OCI-LY1 (cell line): ENCODE data around the gene CRTAP.

Experiments used
- CTCF ChIP-seq: fragments of 200-600 bp; sonication (generic), shearing (Covaris generic); IDR thresholded peaks from 2 replicates; pipeline ENCODE4 v1.5.1; 2017; ENCODE audit warnings: mild to moderate bottlenecking, antibody characterized with exemption, low read length, moderate library complexity, mixed read lengths
- EZH2 ChIP-seq: fragments of 200-600 bp; sonication (generic), shearing (Covaris generic); IDR thresholded peaks from 2 replicates; pipeline ENCODE4 v1.8.0; 2017; ENCODE audit warnings: borderline replicate concordance, mixed run types, mild to moderate bottlenecking, antibody characterized with exemption, low read length, moderate library complexity, mixed read lengths

GRCh38 chr3:33165372-33165771, 51.6 kb downstream of the CRTAP start:
- TF ChIP-seq CTCF (no peak), EZH2 (no peak)
